IMR-90 (cell line): Measurements from ENCODE around the gene FKBP11. TPM values are rescaled to one million over a fixed set of nuclear protein-coding genes. Genes with fewer than 3 reads are reported as not detected.

Experiments used
- ATAC-seq: fragments of 200-7000 bp; cut with Tn5 transposase; 2 replicates; pipeline ENCODE4 v1.9.1; 2020; ENCODE audit warnings: low read depth, mild to moderate bottlenecking, moderate library complexity
- BruUV-seq: library from RNA; stranded (reverse); fragments of 400-500 nt; replicated peaks from 2 replicates; lab custom pipeline; 2021; lab: Mats Ljungman, UMichigan
- CTCF ChIA-PET: fragments of 300-600 bp; formaldehyde crosslinking; extraction: SDS; loops from one replicate; lab custom pipeline; 2021; ENCODE audit warnings: antibody characterized with exemption; lab: Yijun Ruan, JAX
- POLR2A ChIA-PET: fragments of 300-600 bp; sonication (Branson Sonifier 250); formaldehyde crosslinking; loops from one replicate; lab custom pipeline; 2022; ENCODE audit warnings: antibody characterized with exemption; ENCODE audit not compliant: unreplicated experiment; lab: Charles Lee
- DNase-seq: peaks from one replicate; pipeline ENCODE4 v3.0.0; 2013
- H2AFZ ChIP-seq: replicated peaks from 2 replicates; pipeline ENCODE3; 2013; ENCODE audit warnings: low read length, mild to moderate bottlenecking; ENCODE audit not compliant: poor library complexity
- H2AK5ac ChIP-seq: 2 replicates; pipeline ENCODE4 v1.6.1; 2013; ENCODE audit warnings: low read depth, low read length, inconsistent platforms
- H2AK9ac ChIP-seq: replicated peaks from 2 replicates; pipeline ENCODE3; 2013; ENCODE audit warnings: mild to moderate bottlenecking, low read depth, low read length, moderate library complexity; ENCODE audit not compliant: poor library complexity
- H2BK120ac ChIP-seq: 2 replicates; pipeline ENCODE4 v1.6.1; 2013; ENCODE audit warnings: low read depth, low read length, inconsistent platforms
- H2BK15ac ChIP-seq: 3 replicates; pipeline ENCODE4 v1.6.1; 2013; ENCODE audit warnings: low read depth, low read length, inconsistent platforms
- H2BK20ac ChIP-seq: 2 replicates; pipeline ENCODE4 v1.6.1; 2013; ENCODE audit warnings: low read depth, mild to moderate bottlenecking, inconsistent platforms, low read length, moderate library complexity
- H2BK5ac ChIP-seq: 2 replicates; pipeline ENCODE4 v1.6.1; 2013; ENCODE audit warnings: mild to moderate bottlenecking, low read depth, low read length, inconsistent platforms; ENCODE audit not compliant: poor library complexity, severe bottlenecking
- H3K14ac ChIP-seq: replicated peaks from 2 replicates; pipeline ENCODE4 v1.6.1; 2013; ENCODE audit warnings: low read depth, low read length, inconsistent platforms
- H3K18ac ChIP-seq: 2 replicates; pipeline ENCODE4 v1.6.1; 2013; ENCODE audit warnings: low read depth, low read length, control low read depth
- H3K23ac ChIP-seq: 2 replicates; pipeline ENCODE4 v1.6.1; 2013; ENCODE audit warnings: low read depth, low read length, inconsistent platforms
- H3K27ac ChIP-seq: 2 replicates; pipeline ENCODE4 v1.5.1; 2013; ENCODE audit warnings: mild to moderate bottlenecking, control low read depth, low read length; ENCODE audit not compliant: insufficient read depth
- H3K27me3 ChIP-seq: 2 replicates; pipeline ENCODE4 v1.6.1; 2013; ENCODE audit warnings: low read length; ENCODE audit not compliant: control insufficient read depth, insufficient read depth
- H3K36me3 ChIP-seq: 2 replicates; pipeline ENCODE4 v1.6.1; 2013; ENCODE audit warnings: low read length, mixed read lengths; ENCODE audit not compliant: control insufficient read depth, insufficient read depth
- H3K4ac ChIP-seq: 2 replicates; pipeline ENCODE4 v1.6.1; 2013; ENCODE audit warnings: low read depth, low read length, inconsistent platforms
- H3K4me1 ChIP-seq: 2 replicates; pipeline ENCODE4 v1.6.1; 2013; ENCODE audit warnings: low read length, mixed read lengths; ENCODE audit not compliant: control insufficient read depth, insufficient read depth
- H3K4me2 ChIP-seq: 2 replicates; pipeline ENCODE4 v1.6.1; 2013; ENCODE audit warnings: low read depth, mild to moderate bottlenecking, control low read depth, low read length, moderate library complexity
- H3K4me3 ChIP-seq: 2 replicates; pipeline ENCODE4 v1.5.1; 2013; ENCODE audit warnings: low read depth, mild to moderate bottlenecking, control low read depth, low read length, moderate library complexity; ENCODE audit not compliant: insufficient read depth
- H3K56ac ChIP-seq: 2 replicates; pipeline ENCODE4 v1.6.1; 2013; ENCODE audit warnings: low read length, inconsistent platforms; ENCODE audit not compliant: insufficient read depth; ENCODE audit errors: extremely low read depth
- H3K79me1 ChIP-seq, 2 experiments: 2 replicates each; pipeline ENCODE4 v1.6.1; 2013; ENCODE audit warnings: low read length in 2 of 2, inconsistent platforms in 1 of 2, low read depth in 1 of 2
- H3K9ac ChIP-seq: 2 replicates; pipeline ENCODE4 v1.6.1; 2013; ENCODE audit warnings: low read depth, low read length, control low read depth
- H3K9me1 ChIP-seq: 2 replicates; pipeline ENCODE4 v1.6.1; 2013; ENCODE audit warnings: low read length, inconsistent platforms; ENCODE audit not compliant: insufficient read depth
- H3K9me3 ChIP-seq: 2 replicates; pipeline ENCODE4 v1.6.1; 2013; ENCODE audit warnings: low read length; ENCODE audit not compliant: control insufficient read depth, insufficient read depth
- H4K20me1 ChIP-seq: 2 replicates; pipeline ENCODE4 v1.6.1; 2013; ENCODE audit warnings: low read length, inconsistent platforms; ENCODE audit not compliant: insufficient read depth
- H4K5ac ChIP-seq: 2 replicates; pipeline ENCODE4 v1.6.1; 2013; ENCODE audit warnings: mild to moderate bottlenecking, low read depth, low read length, control low read depth
- H4K8ac ChIP-seq, 2 experiments: 2 replicates each; pipeline ENCODE4 v1.6.1; 2013; ENCODE audit warnings: low read depth in 2 of 2, low read length in 2 of 2, control low read depth in 1 of 2, inconsistent platforms in 1 of 2
- H4K91ac ChIP-seq: 2 replicates; pipeline ENCODE4 v1.6.1; 2013; ENCODE audit warnings: low read depth, low read length, inconsistent platforms; ENCODE audit not compliant: insufficient read depth
- BHLHE40 ChIP-seq: fragments of 150-350 bp; IDR thresholded peaks from 2 replicates; pipeline ENCODE4 v1.6.1; 2016; ENCODE audit warnings: mild to moderate bottlenecking, low read depth, low read length
- CEBPB ChIP-seq: IDR thresholded peaks from 2 replicates; pipeline ENCODE4 v1.6.1; 2012; ENCODE audit warnings: low read depth, low read length, improper control_type of control experiment
- FOS ChIP-seq: fragments of 150-350 bp; IDR thresholded peaks from 2 replicates; pipeline ENCODE4 v1.6.1; 2016; ENCODE audit warnings: low read depth, low read length
- POLR2A ChIP-seq: IDR thresholded peaks from 2 replicates; pipeline ENCODE4 v1.6.1; 2012; ENCODE audit warnings: mild to moderate bottlenecking, low read depth, low read length
- RCOR1 ChIP-seq: IDR thresholded peaks from 2 replicates; pipeline ENCODE4 v1.6.1; 2012; ENCODE audit warnings: mild to moderate bottlenecking, low read length, improper control_type of control experiment; ENCODE audit not compliant: insufficient replicate concordance
- RFX5 ChIP-seq: IDR thresholded peaks from 2 replicates; pipeline ENCODE4 v1.8.0; 2012; ENCODE audit warnings: low read depth, mild to moderate bottlenecking, low read length, moderate library complexity
- WGBS, 2 experiments: methylation state at CpG; one replicate each; pipeline versions ENCODE4 v1.1.5 to v1.1.7; 2013; ENCODE audit warnings: missing lambda C conversion rate in 2 of 2; ENCODE audit not compliant: insufficient read length in 1 of 2; ENCODE audit errors: extremely low coverage in 2 of 2; 5-methylcytosine and 5-hydroxymethylcytosine counted together
- dilution Hi-C: fragments of 300-500 bp; cut with HindIII; formaldehyde crosslinking; loops from one replicate; pipeline ENCODE4 v1.14.3; 2018; ENCODE audit warnings: low sequenced_read_pairs; ENCODE audit not compliant: unreplicated experiment
- in situ Hi-C: fragments of 300-500 bp; cut with MboI; formaldehyde crosslinking; loops from 3 replicates; pipeline ENCODE4 v1.14.3; 2019; ENCODE audit warnings: low sequenced_read_pairs, inconsistent platforms, mixed read lengths
- intact Hi-C: fragments of 100-400 bp; cut with micrococcal nuclease; formaldehyde crosslinking; loops from 2 replicates; pipeline ENCODE4 v1.10.0; 2022
- polyA plus RNA-seq, 3 experiments: library from polyadenylated mRNA; depleted of rRNA; stranded (reverse); fragments of >200 nt; gene quantifications; 2 replicates each; pipeline ENCODE4 v1.2.3, GENCODE V29; 2012; ENCODE audit warnings: low replicate concordance in 1 of 3
- total RNA-seq: library from RNA; depleted of rRNA; stranded (reverse); fragments of >200 nt; gene quantifications from 2 replicates; pipeline ENCODE4 v1.2.3, GENCODE V29; 2012

The FKBP11 gene
- total and polyA plus RNA-seq, 2 of the 4 experiments (the other 2 are of a cell fraction): 5.0 to 40.0 TPM

DNA sequence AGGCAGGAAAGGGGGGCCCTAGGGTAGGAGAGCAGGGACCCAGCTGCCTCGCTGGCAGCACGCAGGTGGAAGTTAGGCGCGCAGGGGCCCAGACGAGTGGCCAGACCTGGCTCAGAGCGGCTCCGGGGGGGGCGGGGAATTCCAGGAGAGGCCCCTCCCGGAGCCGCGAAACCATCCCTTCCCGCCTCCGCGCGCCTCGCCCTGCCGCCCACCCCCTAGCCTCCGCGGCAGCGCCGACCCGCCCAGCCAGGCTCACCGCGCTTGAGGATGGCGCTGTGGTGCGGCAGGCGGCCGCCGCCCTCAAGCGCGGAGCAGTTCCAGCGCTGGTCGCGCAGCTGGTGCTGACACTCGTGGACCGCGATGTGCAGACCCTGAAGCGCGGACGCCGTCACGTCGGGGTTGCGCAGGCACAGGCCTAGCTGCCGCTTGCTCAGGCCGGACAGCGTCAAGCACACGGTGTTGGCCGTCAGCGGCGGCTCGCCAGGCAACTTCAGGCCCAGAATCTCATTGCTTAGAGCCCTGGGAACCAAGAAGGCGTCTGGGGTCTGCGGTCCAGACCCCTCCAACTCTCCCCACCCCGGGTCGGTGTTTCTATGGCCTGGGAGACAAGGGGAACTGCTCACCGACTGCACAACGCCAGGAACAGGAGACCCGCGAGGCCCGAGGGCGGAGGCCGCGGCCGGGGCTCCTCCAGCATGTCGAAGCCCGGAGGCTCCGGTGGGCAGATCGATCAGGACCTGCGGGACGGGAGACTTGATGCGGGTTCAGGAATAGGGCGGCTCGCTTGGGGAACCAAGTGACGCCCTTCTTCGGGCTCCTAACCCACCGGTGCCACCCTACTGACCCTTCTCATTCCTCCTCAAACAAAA is 44.8 kb upstream of the FKBP11 start:
- dilution Hi-C loops: no loop called here
- Histone ChIP-seq H2BK15ac (no peak overlapping the region), H3K23ac (no peak overlapping the region), H3K4me1 (peaks cover 14% of the 10 kb centered on the region), H4K8ac (no peak overlapping the region), H3K9me3 (no peaks in the 10 kb centered on the region), H3K27me3 (peaks cover 78% of the 10 kb centered on the region), H2AK5ac (no peak overlapping the region), H2AFZ (peak overlapping the region; percentile 79), H3K4ac (no peak overlapping the region), H3K4me2 (no peak overlapping the region; the same call in 1 of the 2 replicates), H2AK9ac (no peak overlapping the region), H4K5ac (no peak overlapping the region), H4K91ac (no peak overlapping the region), H3K18ac (no peak overlapping the region), H3K27ac (no peak overlapping the region), H3K14ac (no peak overlapping the region), H2BK120ac (no peak overlapping the region), H3K79me1 (no peaks in the 10 kb centered on the region), H3K56ac (no peak overlapping the region), H4K20me1 (no peaks in the 10 kb centered on the region; the same call in 1 of the 2 replicates), H3K9ac (no peak overlapping the region), H3K9me1 (0 out of 2 replicates have a peak, but pooled peaks cover 4% of the 10 kb centered on the region), H3K4me3 (no peak overlapping the region), H3K36me3 (no peaks in the 10 kb centered on the region), H2BK5ac (no peak overlapping the region), H2BK20ac (no peak overlapping the region)
- WGBS, 2 experiments: 13% methylated on average over 34 of the region's 77 CpGs; no CpG with 5 or more reads in 1 of the 2 experiments
- ChIA-PET POLR2A (no interaction called here), CTCF (interaction anchor here (2.7 kb wide), 1 partner anchor 18 kb away, joined by 7 read pairs; no protein-coding TSS in a partner anchor)
- TF ChIP-seq FOS (no peak), RCOR1 (no peak), CEBPB (no peak), RFX5 (no peak), BHLHE40 (no peak), POLR2A (no peak)
- DNase-seq: no peak
- in situ Hi-C loops: no loop called here
- ATAC-seq: no peak
- intact Hi-C loops: no loop called here
- no TSS peak for BruUV-seq
